CD4-positive, alpha-beta T cell treated with Interleukin-17A for 4 hours (primary cell): ENCODE results near the gene ZBTB42.

Source experiments
- DNase-seq: peaks from one replicate; pipeline ENCODE4 v3.0.0-alpha.2; 2020; ENCODE audit warnings: mixed read lengths

The ZBTB42 gene

DNA sequence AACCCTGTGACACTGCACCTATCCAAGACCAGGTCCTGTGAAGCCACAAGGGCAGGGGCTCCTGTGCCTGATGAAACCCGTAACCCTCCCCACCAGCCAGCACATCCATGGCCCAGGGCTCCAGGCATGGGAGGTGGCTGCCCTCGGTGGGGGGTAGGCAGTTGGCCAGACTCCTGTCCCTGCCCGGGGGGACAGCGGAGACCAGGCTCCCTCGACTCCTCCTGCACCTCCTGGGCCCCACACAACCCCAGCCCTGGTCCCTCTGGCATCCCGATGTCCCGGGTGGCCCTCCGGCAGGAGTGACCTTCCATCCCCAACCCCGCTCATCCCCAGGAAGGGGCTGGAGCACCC is 16.7 kb upstream of the ZBTB42 start:
- DNase-seq: no peak

DNA sequence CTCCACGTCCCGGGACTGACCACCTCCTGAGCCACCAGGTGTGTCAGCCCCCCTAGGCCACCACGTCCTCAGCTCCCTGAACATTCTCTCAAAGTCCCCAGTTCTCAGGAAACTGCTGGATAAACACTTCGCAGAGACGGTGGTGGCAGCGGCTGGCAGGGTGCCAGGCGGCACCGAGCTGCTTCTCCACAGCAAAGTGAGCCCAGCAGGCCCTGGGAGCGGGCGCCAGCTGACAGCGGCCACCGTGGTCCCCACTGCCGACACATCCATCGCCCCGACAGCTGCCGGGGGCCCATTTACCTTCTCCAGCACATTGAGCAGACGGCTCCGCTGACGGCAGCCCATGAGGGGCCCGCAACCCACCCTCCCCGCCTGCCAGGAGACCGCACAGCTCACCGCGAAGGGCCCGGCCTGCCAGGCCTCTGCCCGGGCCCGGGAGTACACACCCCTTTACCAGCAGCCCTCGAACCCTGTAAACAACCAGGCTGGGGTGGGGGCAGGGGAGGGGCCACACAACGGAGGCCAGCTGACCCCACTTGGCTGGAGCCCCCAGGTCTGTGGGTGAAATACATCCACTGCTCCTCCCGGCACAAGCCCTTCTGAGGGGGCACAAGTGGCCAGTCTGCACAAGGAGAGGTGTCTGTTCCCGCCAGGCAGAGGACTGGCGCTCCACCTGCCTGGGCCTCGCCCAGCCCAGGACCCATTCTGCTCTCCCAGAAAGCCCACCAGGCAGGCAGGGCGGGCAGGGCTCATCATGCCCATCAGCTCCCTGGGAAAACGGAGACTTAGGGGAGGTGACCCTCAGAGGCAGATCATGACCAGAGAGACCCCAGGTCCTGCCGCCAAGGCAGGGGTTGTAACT is 15.8 kb upstream of the ZBTB42 start:
- no peak for DNase-seq

GRCh38 chr14:104785708-104786080 is 15.2 kb upstream of the ZBTB42 start:
- DNase-seq: no peak

DNA sequence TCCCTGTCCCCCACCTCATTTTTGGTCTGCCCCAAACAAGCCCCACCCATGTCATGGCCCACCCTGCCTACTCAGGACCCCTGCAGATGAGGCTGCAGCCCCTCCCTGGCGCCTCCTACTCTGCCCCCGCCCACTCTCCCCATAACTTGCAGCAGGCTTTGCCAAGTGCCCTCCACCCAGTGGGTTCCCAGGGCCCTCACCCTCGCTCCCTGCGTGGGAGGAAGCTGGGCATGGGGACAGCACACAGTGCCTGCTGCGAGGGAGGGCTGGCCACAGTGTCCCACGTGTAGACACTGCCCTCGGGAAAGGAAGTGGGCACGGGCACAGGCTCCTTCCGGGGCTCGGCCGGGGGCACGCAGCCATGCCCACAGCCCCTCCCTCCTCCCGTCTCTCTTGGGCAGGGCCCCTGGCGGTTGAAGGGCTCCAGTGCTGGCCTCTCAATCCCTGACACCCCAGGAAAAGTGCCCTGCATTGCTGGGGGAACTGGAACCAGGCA is 14.8 kb upstream of the ZBTB42 start:
- DNase-seq: peak; percentile 28

DNA sequence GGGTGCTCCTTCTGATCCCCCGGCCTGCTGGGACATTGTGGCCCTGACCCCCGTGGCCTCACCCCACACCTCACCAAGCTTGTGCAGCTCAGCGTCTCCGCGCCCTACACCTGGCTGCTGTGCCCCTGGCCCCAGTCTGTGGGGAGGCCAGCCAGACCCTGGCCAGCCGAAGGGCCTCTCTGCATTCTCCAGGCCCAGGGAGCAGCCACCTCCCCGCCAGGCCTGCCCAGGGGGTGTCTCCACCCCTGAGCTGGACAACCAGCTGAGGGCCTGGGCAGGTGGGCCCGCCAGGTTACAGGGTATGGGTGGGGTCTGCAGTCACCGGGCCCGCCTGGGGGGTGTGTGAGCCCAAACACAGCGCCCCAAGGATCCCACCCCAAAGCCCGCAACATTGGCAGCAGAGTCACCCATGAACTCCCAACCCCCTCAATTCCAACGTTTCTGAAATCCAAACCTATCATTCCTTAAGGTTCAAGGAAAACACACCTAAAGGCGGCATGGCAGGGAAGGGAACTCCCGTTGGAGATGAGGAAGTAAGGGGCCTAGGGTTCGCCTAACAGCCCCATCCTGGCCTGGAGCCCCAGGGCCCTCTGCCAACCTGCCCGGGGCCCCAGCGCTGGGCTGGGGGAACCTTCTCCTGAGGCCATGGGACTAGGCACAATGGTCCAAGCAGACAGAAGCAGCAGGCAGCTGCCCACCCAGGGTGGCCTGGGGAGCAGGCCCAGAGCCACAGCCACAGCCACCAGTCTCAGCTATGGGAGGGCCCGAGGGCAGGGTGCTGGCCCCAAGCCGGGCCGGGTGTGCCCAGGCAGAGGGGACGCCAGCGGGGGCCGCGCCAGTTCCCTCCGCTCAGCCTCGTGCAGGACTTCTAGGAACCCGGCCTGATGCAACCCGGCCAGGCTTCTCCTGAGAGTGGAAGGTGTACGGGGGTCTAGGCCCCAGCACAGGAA is 13.9 kb upstream of the ZBTB42 start:
- no peak for DNase-seq

- DNase-seq: no peak
Measured at GRCh38 chr14:104787736-104788135, 13.2 kb upstream of the ZBTB42 start.

DNA sequence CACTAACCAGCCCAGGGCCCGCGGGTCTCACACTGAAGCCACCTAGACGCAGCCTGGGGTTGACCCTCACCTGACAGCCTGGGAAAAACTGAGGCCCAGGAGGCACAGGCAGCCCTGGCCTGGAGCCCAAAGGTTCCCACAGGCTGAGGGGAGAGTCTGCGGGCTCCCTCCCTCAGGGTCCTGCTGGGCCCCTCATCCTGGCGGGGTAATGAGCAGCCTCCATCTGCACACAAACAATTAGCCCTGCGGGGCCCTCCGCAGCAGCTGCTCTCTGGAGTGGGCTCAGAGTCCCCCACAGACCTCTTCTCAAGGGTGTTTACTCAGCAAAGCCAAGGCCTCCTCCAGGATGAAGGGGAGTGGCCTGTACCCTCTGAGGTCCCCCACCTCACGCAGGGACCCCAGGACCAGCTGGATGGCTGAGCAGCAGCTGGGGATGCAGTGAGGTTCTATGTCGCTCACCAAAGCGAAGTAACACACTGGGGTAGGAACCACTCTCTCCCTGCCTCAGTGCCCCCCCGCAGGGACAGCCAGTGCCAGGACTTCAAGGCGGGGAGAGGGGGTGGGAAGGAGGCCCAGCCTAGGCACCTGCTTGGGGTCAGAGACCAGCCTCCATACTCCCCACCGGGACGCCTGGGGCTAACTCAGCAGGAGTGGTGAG is 12.6 kb upstream of the ZBTB42 start:
- no peak for DNase-seq

- no peak for DNase-seq
Measured at GRCh38 chr14:104788873-104789663, 11.8 kb upstream of the ZBTB42 start.

DNA sequence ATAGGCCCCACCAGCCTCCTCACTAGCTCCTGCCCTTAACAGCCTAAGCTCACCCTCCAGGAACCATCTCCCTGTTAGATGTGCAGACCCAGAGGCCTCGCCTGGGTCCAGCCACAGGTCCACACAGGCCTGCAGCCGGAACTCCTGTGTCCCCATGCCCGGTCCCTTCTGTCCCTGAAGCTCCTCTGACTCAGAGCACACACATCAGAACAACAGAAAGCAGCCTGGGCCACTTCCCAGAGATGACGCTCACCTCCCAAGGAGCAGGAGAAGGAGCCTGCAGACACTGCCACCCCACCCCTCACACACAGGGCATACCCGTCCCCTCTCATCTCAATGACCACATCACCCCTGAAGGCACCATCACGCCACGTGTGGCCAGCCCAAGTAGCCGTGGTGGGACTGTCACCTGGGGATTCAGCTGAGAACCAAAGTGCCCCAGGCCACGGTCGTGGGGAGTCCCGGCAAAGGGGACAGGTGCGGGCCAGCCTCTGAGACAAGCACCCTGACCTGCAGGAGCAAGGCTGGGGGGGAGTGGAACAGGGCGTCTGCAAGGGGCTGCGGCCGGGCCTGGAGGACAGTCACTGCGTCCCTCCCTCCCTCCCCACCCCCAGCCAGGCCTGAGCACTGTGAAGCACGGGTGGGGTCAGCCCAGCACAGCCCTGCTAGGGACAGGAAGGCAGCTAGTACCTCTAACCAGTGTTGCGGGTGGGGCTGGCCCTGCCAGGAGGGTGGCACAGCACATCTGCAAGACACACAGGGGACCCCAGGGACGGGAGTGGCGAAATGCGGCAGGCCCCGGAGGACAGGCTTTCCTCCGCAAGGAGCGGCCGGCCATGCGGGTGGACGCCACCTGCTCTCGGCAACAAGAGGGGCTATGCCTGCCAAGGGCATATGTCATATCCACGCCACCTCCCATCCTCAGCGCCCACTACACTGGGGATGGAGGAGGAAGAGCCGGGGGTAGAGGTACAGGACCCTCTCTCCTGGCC is 10.9 kb upstream of the ZBTB42 start:
- no peak for DNase-seq

DNA sequence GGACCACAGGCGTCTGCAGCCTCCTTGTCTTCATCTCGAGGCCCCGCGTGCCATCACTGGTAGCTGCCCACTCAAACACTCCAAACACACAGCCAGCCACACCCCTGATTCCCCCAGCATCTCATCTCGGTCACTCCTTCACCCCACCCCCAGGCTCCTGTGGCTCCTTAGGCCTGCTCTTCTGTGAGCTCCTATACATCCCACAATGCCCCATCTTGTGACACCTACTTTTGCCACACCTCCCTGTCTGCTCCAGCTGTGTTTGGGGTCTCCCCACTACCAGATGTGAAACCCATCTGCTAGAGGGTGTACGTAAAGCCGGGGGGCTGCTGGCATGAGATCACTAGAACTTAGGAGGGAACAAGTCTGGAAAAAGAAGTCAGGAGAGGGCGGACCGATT is 9.5 kb upstream of the ZBTB42 start:
- no peak for DNase-seq

GRCh38 chr14:104792101-104792884 is 8.6 kb upstream of the ZBTB42 start:
- no peak for DNase-seq

DNA sequence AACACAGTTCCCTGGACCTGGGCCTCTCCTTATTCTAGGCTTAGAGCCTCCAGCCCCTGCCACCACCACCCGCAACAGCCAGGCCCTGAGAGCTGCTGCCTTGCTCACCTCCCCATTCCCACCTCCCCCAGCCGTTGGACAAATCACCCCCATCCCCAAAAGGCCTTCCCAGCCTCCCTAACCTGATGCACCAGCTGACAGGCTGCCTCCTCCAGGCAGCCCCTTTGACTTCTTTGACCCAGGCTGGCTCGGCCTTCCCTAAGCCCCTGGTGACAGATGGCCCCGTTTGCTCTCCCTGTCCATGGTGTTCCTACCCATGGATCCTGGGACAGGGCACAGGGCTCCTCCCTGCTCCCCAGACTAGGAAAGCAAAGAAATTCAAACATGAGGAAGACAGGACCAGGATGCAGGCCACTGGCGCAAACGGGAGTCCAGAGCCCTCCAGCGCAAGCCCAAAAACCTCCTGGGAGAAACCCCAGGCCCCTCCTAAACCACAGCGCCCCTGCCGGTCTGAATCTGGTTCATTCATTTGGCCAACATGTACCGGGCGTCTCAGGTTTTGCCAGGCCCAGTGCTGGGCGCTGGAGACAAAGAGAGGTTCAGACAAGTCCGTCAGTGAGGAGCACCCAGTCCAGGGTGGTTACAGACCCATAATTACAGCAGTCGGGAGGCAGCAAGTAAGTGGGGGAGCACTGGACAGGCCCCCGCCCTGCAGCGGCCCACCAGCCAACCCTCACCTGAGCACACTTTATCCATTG is 7.8 kb upstream of the ZBTB42 start:
- no peak for DNase-seq

DNA sequence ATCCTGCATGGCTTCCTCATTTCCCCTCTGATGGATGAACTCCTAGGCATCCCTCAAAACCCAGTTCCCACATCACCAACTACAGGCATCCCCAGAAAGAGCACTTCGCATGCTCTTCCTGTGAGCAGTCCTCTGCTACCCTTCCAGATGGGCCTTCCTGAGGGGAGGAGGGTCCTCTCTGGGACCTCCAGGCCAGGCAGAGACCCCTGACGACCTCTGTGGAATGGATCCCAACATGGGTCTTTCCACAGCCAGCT is 7.3 kb upstream of the ZBTB42 start:
- no peak for DNase-seq

GRCh38 chr14:104794099-104794498 is 6.8 kb upstream of the ZBTB42 start:
- DNase-seq: peak; percentile 51

DNA sequence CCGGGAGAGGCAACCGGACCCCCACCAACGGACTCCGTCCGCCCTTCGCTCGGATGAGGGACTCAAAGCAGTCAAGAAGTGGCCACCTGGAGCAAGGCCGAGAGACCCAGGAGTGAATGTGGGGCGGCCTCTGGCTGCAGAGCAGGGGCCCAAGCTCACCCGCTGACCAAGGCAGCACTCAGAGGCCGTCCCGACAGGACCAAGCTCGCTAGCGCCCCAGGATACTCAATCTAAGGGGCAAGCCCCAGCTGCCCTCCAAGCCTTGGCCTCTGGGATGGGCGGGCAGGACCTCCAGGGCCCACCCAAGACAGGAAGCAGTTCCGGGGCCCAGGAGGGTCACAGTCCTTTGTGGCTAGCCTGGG is 6.3 kb upstream of the ZBTB42 start:
- peak; percentile 23 for DNase-seq

DNA sequence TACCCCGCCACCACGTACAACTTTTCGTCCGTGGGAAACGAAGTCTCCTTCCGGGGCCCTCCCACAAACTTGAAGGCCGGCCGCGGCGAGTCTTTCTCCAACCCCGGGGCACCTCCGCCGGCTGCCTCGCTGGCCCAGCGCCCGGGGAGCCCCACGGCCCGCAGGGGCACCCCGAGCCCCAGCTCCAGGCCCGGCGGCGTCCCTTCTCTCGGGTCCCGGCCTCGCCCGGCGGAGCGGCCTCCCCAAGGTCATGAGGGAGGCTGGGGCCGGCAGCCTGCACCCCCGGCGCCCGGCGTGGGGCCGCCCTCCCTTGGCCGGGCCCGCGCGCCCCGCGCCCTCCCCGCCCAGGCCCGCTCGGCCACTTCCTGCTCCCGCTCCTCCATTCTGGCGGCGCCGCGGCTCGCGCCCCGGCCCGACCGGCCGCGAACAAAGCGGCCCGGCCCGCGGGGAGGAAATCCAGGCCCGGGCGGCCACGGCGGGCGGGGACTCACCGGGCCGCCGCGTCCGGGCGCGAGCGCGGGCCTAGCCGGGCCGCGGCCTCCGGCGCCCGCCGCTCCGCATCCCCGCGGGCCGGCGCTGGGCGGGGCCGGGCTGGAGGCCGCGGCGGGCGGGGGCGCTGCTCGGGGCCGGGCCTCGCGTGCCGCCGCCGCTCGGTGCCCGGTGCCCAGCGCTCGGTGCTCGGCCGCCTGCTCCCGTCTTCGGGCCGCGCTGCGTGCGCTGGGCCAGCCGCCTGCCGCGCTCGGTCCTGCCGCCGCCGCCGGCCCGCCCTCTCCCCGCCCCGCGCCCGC is 5.7 kb upstream of the ZBTB42 start, which contains the start of gene AKT1:
Gene AKT1, minus strand, starts transcription at position 756 of the 788 bp plus-strand sequence. CDS start 3,105 bp downstream, outside the sequence.
- peak; percentile 38 for DNase-seq

DNA sequence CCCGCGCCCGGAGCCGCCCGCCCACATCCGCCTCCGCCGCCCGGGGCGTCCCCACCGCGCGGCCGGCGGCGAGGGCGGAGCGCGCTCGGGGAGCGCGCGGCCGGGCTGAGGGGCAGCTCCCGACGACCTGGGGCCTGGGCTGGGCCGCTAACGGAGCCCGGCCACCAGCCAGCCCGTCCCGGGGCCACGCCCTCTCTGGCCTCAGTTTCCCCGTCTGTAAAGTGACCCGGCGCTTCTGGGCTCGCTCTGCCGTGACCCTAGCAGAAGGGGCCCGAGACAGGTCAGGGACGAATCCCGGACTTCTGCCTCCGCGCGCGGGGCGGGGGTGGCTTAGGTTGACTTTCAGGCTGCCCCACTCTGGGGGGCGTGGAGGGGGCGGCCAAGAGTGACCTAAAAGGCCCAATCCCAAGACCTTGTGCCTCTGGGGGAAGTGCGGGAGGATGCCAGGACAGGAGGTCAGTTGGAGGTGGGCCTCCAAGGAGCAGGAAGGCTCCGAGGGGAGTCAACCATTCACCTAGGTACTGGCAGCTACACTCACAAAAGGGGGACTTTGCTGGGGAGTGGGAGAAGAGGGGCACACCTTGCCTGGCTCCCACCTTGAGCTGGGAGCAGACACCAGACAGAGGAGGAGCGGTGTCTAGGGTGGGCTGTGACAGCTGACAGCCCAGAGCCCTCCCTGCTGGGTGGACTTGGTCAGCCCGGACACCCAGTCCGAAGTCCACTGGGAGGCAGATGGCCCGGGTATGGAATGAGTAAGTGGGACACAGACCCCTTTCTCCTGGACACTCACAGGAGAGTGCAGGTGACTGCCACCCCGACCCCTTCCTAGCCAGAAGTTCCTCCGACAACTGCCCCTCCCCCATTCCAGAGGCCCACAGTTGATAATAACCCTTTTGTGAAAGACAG is 4.9 kb upstream of the ZBTB42 start:
- peak; percentile 80 for DNase-seq

- DNase-seq: no peak
Measured at GRCh38 chr14:104796687-104797081, 4.2 kb upstream of the ZBTB42 start.
